ENCODE data around the gene FRMD4A.

The FRMD4A gene

GRCh38 chr10:14129770-14130169, 201.0 kb downstream of the FRMD4A start:
- Mint-ChIP-seq H3K9me3 (no peaks in the 10 kb centered on the region), H3K36me3 (ENCODE audit: low read depth) (no peaks in the 10 kb centered on the region), H3K4me1 (ENCODE audit: low read depth) (no peaks in the 10 kb centered on the region), H3K27me3 (ENCODE audit: low read depth) (peaks cover 3% of the 10 kb centered on the region), H3K27ac (no peak overlapping the region), H3K4me3 (no peak overlapping the region)

- no peaks in the 10 kb centered on the region for H3K4me1 Mint-ChIP-seq (ENCODE audit: low read depth)
- peaks cover 3% of the 10 kb centered on the region for H3K27me3 Mint-ChIP-seq (ENCODE audit: low read depth)
- no peaks in the 10 kb centered on the region for H3K36me3 Mint-ChIP-seq (ENCODE audit: low read depth)
- no peak overlapping the region for H3K27ac Mint-ChIP-seq
- H3K4me3 Mint-ChIP-seq: no peak overlapping the region
- H3K9me3 Mint-ChIP-seq: no peaks in the 10 kb centered on the region
These were observed 202.2 kb downstream of the FRMD4A start for GRCh38 chr10:14128519-14128918.

GRCh38 chr10:14126697-14127440, 203.9 kb downstream of the FRMD4A start:
- Mint-ChIP-seq H3K27me3 (ENCODE audit: low read depth) (peaks cover 3% of the 10 kb centered on the region), H3K9me3 (no peaks in the 10 kb centered on the region), H3K36me3 (ENCODE audit: low read depth) (no peaks in the 10 kb centered on the region), H3K4me3 (no peak overlapping the region), H3K27ac (no peak overlapping the region), H3K4me1 (ENCODE audit: low read depth) (no peaks in the 10 kb centered on the region)

GRCh38 chr10:14125564-14125963, 205.2 kb downstream of the FRMD4A start:
- Mint-ChIP-seq H3K9me3 (no peaks in the 10 kb centered on the region), H3K4me1 (ENCODE audit: low read depth) (no peaks in the 10 kb centered on the region), H3K27me3 (ENCODE audit: low read depth) (peaks cover 3% of the 10 kb centered on the region), H3K27ac (no peak overlapping the region), H3K4me3 (no peak overlapping the region), H3K36me3 (ENCODE audit: low read depth) (no peaks in the 10 kb centered on the region)

GRCh38 chr10:14124941-14125340, 205.8 kb downstream of the FRMD4A start:
- H3K27ac Mint-ChIP-seq: no peak overlapping the region
- H3K9me3 Mint-ChIP-seq: no peaks in the 10 kb centered on the region
- H3K27me3 Mint-ChIP-seq (ENCODE audit: low read depth): peaks cover 3% of the 10 kb centered on the region
- H3K4me1 Mint-ChIP-seq (ENCODE audit: low read depth): no peaks in the 10 kb centered on the region
- no peak overlapping the region for H3K4me3 Mint-ChIP-seq
- H3K36me3 Mint-ChIP-seq (ENCODE audit: low read depth): no peaks in the 10 kb centered on the region

GRCh38 chr10:14123139-14123538, 207.6 kb downstream of the FRMD4A start:
- H3K36me3 Mint-ChIP-seq (ENCODE audit: low read depth): no peaks in the 10 kb centered on the region
- H3K9me3 Mint-ChIP-seq: no peaks in the 10 kb centered on the region
- no peak overlapping the region for H3K4me3 Mint-ChIP-seq
- H3K27me3 Mint-ChIP-seq (ENCODE audit: low read depth): peaks cover 3% of the 10 kb centered on the region
- H3K27ac Mint-ChIP-seq: no peak overlapping the region
- no peaks in the 10 kb centered on the region for H3K4me1 Mint-ChIP-seq (ENCODE audit: low read depth)

GRCh38 chr10:14120812-14121211, 209.9 kb downstream of the FRMD4A start:
- H3K27me3 Mint-ChIP-seq (ENCODE audit: low read depth): peaks cover 3% of the 10 kb centered on the region
- H3K4me3 Mint-ChIP-seq: no peak overlapping the region
- H3K36me3 Mint-ChIP-seq (ENCODE audit: low read depth): no peaks in the 10 kb centered on the region
- no peaks in the 10 kb centered on the region for H3K4me1 Mint-ChIP-seq (ENCODE audit: low read depth)
- no peaks in the 10 kb centered on the region for H3K9me3 Mint-ChIP-seq
- H3K27ac Mint-ChIP-seq: no peak overlapping the region

- Mint-ChIP-seq H3K4me1 (ENCODE audit: low read depth) (no peaks in the 10 kb centered on the region), H3K27ac (no peak overlapping the region), H3K9me3 (no peaks in the 10 kb centered on the region), H3K4me3 (no peak overlapping the region), H3K27me3 (ENCODE audit: low read depth) (no peaks in the 10 kb centered on the region), H3K36me3 (ENCODE audit: low read depth) (no peaks in the 10 kb centered on the region)
These were observed 211.8 kb downstream of the FRMD4A start for GRCh38 chr10:14118953-14119352.

- H3K27me3 Mint-ChIP-seq (ENCODE audit: low read depth): no peaks in the 10 kb centered on the region
- H3K4me1 Mint-ChIP-seq (ENCODE audit: low read depth): no peaks in the 10 kb centered on the region
- H3K4me3 Mint-ChIP-seq: no peak overlapping the region
- H3K36me3 Mint-ChIP-seq (ENCODE audit: low read depth): no peaks in the 10 kb centered on the region
- H3K27ac Mint-ChIP-seq: no peak overlapping the region
- H3K9me3 Mint-ChIP-seq: no peaks in the 10 kb centered on the region
These were observed 213.9 kb downstream of the FRMD4A start for GRCh38 chr10:14116837-14117236.

GRCh38 chr10:14116021-14116420, 214.7 kb downstream of the FRMD4A start:
- Mint-ChIP-seq H3K36me3 (ENCODE audit: low read depth) (no peaks in the 10 kb centered on the region), H3K4me3 (no peak overlapping the region), H3K4me1 (ENCODE audit: low read depth) (no peaks in the 10 kb centered on the region), H3K9me3 (no peaks in the 10 kb centered on the region), H3K27ac (no peak overlapping the region), H3K27me3 (ENCODE audit: low read depth) (peaks cover 3% of the 10 kb centered on the region)

- H3K36me3 Mint-ChIP-seq (ENCODE audit: low read depth): no peaks in the 10 kb centered on the region
- H3K4me1 Mint-ChIP-seq (ENCODE audit: low read depth): no peaks in the 10 kb centered on the region
- no peak overlapping the region for H3K27ac Mint-ChIP-seq
- H3K4me3 Mint-ChIP-seq: no peak overlapping the region
- H3K27me3 Mint-ChIP-seq (ENCODE audit: low read depth): peaks cover 9% of the 10 kb centered on the region
- H3K9me3 Mint-ChIP-seq: no peaks in the 10 kb centered on the region
These were observed 215.9 kb downstream of the FRMD4A start for GRCh38 chr10:14114791-14115190.

GRCh38 chr10:14112056-14112455, 218.7 kb downstream of the FRMD4A start:
- H3K27me3 Mint-ChIP-seq (ENCODE audit: low read depth): peaks cover 16% of the 10 kb centered on the region
- no peaks in the 10 kb centered on the region for H3K4me1 Mint-ChIP-seq (ENCODE audit: low read depth)
- no peaks in the 10 kb centered on the region for H3K9me3 Mint-ChIP-seq
- no peak overlapping the region for H3K4me3 Mint-ChIP-seq
- H3K36me3 Mint-ChIP-seq (ENCODE audit: low read depth): no peaks in the 10 kb centered on the region
- H3K27ac Mint-ChIP-seq: no peak overlapping the region

GRCh38 chr10:14111208-14111607, 219.5 kb downstream of the FRMD4A start:
- peaks cover 16% of the 10 kb centered on the region for H3K27me3 Mint-ChIP-seq (ENCODE audit: low read depth)
- no peaks in the 10 kb centered on the region for H3K4me1 Mint-ChIP-seq (ENCODE audit: low read depth)

GRCh38 chr10:14106828-14107227, 223.9 kb downstream of the FRMD4A start:
- Mint-ChIP-seq H3K4me1 (ENCODE audit: low read depth) (no peaks in the 10 kb centered on the region), H3K36me3 (ENCODE audit: low read depth) (no peaks in the 10 kb centered on the region), H3K9me3 (peaks cover 12% of the 10 kb centered on the region), H3K27me3 (ENCODE audit: low read depth) (peaks cover 16% of the 10 kb centered on the region), H3K4me3 (no peak overlapping the region), H3K27ac (no peak overlapping the region)

More at GRCh38 chr10:14111208-14111607, 219.5 kb downstream of the FRMD4A start:
- Mint-ChIP-seq H3K9me3 (peaks cover 6% of the 10 kb centered on the region), H3K27ac (no peak overlapping the region), H3K36me3 (ENCODE audit: low read depth) (no peaks in the 10 kb centered on the region), H3K4me3 (no peak overlapping the region)

- no peak overlapping the region for H3K27ac Mint-ChIP-seq
- H3K36me3 Mint-ChIP-seq (ENCODE audit: low read depth): no peaks in the 10 kb centered on the region
- H3K27me3 Mint-ChIP-seq (ENCODE audit: low read depth): no peaks in the 10 kb centered on the region
- H3K9me3 Mint-ChIP-seq: peaks cover 12% of the 10 kb centered on the region
- H3K4me3 Mint-ChIP-seq: no peak overlapping the region
- H3K4me1 Mint-ChIP-seq (ENCODE audit: low read depth): no peaks in the 10 kb centered on the region
These were observed 228.7 kb downstream of the FRMD4A start for GRCh38 chr10:14102056-14102455.

GRCh38 chr10:14099885-14100284, 230.8 kb downstream of the FRMD4A start:
- Mint-ChIP-seq H3K4me3 (no peak overlapping the region), H3K36me3 (ENCODE audit: low read depth) (no peaks in the 10 kb centered on the region), H3K27me3 (ENCODE audit: low read depth) (no peaks in the 10 kb centered on the region), H3K4me1 (ENCODE audit: low read depth) (no peaks in the 10 kb centered on the region), H3K9me3 (no peaks in the 10 kb centered on the region), H3K27ac (no peak overlapping the region)

All from T-helper 1 cell treated with Interleukin-12 subunit alpha and Interleukin-12 subunit beta and Interleukin-4 antibody, amounts not matched to agents 30 μg/mL and 1 μg/mL, for 36 hours (primary cell).